Right cardiac atrium (tissue), 5 donors: ENCODE measurements around the gene USH2A. TPM values are rescaled to one million over a fixed set of nuclear protein-coding genes. Genes with fewer than 3 reads are reported as not detected.

Experiments used
- ATAC-seq, 2 donors: fragments of 200-7000 bp; cut with Tn5 transposase; one replicate each; pipeline versions ENCODE4 v1.8.0 to v1.9.1; 2020; ENCODE audit warnings: moderate library complexity in 2 of 2, mild to moderate bottlenecking in 1 of 2
- DNase-seq, 3 donors: peaks; one replicate each; pipeline ENCODE4 v3.0.0-alpha.2; 2020
- H3K27ac ChIP-seq: one replicate; pipeline ENCODE4 v1.5.1; 2013; ENCODE audit warnings: mild to moderate bottlenecking, low read length, control low read depth, moderate library complexity
- H3K27me3 ChIP-seq: one replicate; pipeline ENCODE4 v1.6.1; 2013; ENCODE audit not compliant: control insufficient read depth, insufficient read depth
- H3K4me1 ChIP-seq: one replicate; pipeline ENCODE4 v1.6.1; 2013; ENCODE audit warnings: low read length; ENCODE audit not compliant: control insufficient read depth, insufficient read depth
- H3K4me3 ChIP-seq: one replicate; pipeline ENCODE4 v1.5.1; 2013; ENCODE audit warnings: low read length, control low read depth
- H3K9me3 ChIP-seq: one replicate; pipeline ENCODE4 v1.6.1; 2013; ENCODE audit warnings: low read length; ENCODE audit not compliant: control insufficient read depth
- WGBS: extraction: QIAGEN DNeasy Blood & Tissue Kit; methylation state at CpG from one replicate; pipeline ENCODE4 v1.1.7; 2013; 5-methylcytosine and 5-hydroxymethylcytosine counted together
- intact Hi-C, 4 donors: fragments of 100-400 bp; cut with DNase I; formaldehyde crosslinking; loops; one replicate each; pipeline versions ENCODE4 v1.11.0 to v1.14.0; 2022 to 2023
- polyA plus RNA-seq: library from polyadenylated mRNA; stranded (reverse); fragments of 200-250 nt; gene quantifications from one replicate; pipeline ENCODE4 v1.2.3, GENCODE V29; 2013
- total RNA-seq, 4 donors: library from RNA; stranded (reverse); fragmentation: NEBNext Ultra II Directional; extraction: Animal tissue kit (Norgen Biotek cat#: 25700); gene quantifications; one replicate each; pipeline ENCODE4 v1.2.1, GENCODE V29; 2021
- donor health status: healthy with polysubstance abuse.
- donor health status: DM: no; HTN: yes; CAD: no.
- donor health status: DM: no; HTN: no; CAD: no.
- donor health status: DM: no; HTN: yes; CAD: no; lungs with severe emphysema.
- donor health status: DM: yes; HTN: yes; CAD: no.

Gene USH2A
- total and polyA plus RNA-seq, 5 donors, result 0.29 to 4.8 (median 3.5) TPM

DNA sequence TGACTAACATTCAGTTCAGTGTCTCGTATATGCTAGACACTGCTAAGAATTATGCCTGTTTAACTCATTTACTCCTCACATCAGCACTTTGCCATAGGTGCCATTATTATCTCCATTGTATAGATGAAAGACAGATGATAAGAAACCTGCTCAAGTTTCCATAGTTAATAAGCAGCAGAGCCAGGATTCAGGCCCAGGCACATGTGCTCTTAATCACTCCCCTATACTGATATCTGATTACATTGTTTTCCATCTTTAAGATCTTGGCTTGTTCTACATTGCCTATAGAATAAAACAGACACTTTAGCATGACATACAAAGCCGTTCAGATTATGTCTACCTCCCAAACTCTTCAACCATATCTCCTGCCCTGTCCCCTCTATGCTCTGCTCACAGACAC, 30.5 kb upstream of the USH2A start:
- DNase-seq (no peak), ATAC-seq (no peak)
- Histone ChIP-seq H3K9me3 (no peaks in the 10 kb centered on the region), H3K4me3 (no peak overlapping the region), H3K27ac (no peak overlapping the region), H3K27me3 (no peaks in the 10 kb centered on the region), H3K4me1 (no peaks in the 10 kb centered on the region)
- intact Hi-C loops, result no loop called here
- WGBS, result 59% methylated on average over 2 of the region's 2 CpGs

DNA sequence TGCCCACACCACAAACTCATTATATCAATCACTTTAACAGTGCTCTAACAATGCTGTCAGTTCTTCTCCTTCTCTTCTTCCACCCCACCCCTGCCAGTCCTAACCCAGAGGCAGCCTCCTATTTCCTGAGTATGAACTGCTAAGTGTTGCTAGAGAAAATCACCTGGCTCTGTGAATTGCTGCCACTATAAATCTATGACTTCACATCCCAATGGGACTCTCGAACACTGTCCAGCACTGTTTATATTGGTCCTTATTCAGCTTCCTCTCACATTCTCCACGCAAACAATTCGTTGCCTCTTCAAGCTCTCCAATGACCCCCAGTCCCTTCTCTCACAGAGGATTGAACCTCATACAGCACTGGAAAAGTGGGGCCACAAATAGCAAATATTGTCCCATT, 27.0 kb upstream of the USH2A start:
- ATAC-seq, result no peak
- 41% methylated on average over 3 of the region's 3 CpGs for WGBS
- Histone ChIP-seq H3K27me3 (no peaks in the 10 kb centered on the region), H3K4me1 (no peaks in the 10 kb centered on the region), H3K9me3 (no peaks in the 10 kb centered on the region), H3K27ac (no peak overlapping the region), H3K4me3 (no peak overlapping the region)
- DNase-seq, result no peak
- intact Hi-C loops, result no loop called here

DNA sequence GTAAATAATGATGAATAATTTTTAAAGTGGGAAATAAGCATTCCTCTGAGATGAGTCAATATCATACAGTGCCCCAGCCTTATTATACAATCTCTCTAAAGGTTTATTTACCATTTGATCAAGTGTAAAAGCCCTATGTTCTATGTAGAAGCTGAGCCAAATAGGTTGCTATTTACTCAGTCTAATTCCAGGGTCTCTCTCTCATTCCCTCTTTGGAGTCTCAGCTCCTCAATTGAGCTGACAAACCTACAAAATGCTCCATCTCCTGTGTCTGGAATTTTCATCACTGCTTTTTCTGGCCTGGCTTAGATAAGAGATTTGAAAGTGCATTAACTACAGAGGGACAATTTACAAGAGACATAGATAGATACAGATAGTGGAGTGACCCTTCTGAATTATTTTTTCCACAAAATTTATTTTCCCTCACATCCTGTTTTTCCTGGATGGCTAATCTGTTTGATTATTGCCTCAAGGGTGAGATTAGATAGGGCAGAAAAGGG, 24.8 kb upstream of the USH2A start:
- H3K27ac ChIP-seq, result no peak overlapping the region
- ATAC-seq (no peak), DNase-seq (no peak)
- H3K4me1 ChIP-seq, result no peaks in the 10 kb centered on the region
- no peak overlapping the region for H3K4me3 ChIP-seq
- H3K27me3 ChIP-seq, result no peaks in the 10 kb centered on the region
- intact Hi-C loops, result no loop called here
- H3K9me3 ChIP-seq, result no peaks in the 10 kb centered on the region

DNA sequence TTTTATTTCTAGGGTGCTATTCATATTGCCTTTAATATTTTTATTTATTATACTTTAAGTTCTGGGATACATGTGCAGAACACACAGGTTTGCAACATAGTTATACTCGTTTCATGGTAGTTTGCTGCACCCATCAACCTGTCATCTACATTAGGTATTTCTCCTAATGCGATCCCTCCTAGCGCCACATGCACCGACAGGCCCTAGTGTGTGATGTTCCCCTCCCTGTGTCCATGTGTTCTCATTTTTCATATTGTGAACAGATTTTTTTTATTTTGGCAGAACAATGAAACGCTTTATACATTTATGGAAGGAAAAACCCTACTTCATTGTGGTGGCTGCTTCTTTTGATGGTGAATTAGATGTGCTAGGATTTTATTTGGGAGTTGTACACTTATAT, 14.4 kb upstream of the USH2A start:
- no peaks in the 10 kb centered on the region for H3K9me3 ChIP-seq
- 85% methylated on average over 5 of the region's 5 CpGs for WGBS
- no peak overlapping the region for H3K27ac ChIP-seq
- DNase-seq (no peak), ATAC-seq (no peak)
- no peak overlapping the region for H3K4me3 ChIP-seq
- intact Hi-C loops, result no loop called here
- no peaks in the 10 kb centered on the region for H3K4me1 ChIP-seq
- no peaks in the 10 kb centered on the region for H3K27me3 ChIP-seq

DNA sequence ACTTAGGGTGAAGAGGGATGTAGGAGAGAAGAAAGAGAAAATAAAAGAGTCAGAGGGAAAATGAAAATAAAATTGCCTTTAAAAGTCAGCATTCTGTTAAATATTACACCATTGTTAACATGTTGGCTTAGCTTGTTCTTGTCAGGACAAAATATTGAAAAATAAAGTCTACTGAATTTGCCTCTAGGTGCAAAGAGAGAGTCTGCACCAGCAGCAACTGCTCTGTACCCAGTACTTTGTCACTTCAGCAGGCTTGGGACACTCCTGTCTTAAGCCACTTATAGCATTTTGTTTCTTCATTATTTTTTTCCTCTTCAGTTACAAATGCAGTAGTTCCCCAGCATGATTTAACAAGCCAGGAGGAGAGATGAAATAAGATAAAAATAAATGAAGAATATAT, 11.0 kb upstream of the USH2A start:
- ATAC-seq (no peak), DNase-seq (no peak)
- Histone ChIP-seq H3K27ac (no peak overlapping the region), H3K4me1 (no peaks in the 10 kb centered on the region), H3K27me3 (no peaks in the 10 kb centered on the region), H3K4me3 (no peak overlapping the region), H3K9me3 (no peaks in the 10 kb centered on the region)
- intact Hi-C loops, result no loop called here

DNA sequence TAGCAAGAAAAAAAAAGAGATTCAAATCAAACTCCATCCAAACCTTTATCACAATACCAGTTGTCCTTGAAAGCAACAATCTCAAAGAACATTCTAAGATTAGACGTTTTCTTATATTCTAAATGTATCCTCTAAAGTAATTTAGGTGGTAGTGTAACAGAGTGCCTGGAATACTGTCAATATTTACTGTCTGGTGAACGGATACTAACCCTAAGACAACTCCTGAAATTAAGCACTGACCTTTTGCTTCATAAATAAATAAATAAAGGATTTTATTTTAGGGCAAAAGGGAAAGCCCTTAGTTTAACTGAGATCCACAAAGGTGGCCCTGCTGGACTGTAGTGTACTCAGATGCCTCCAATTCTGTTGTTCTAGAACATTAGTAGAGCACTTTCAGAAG, 9.9 kb upstream of the USH2A start:
- 76% methylated on average over 2 of the region's 2 CpGs for WGBS
- Histone ChIP-seq H3K4me1 (no peaks in the 10 kb centered on the region), H3K9me3 (no peaks in the 10 kb centered on the region), H3K27ac (no peak overlapping the region), H3K27me3 (no peaks in the 10 kb centered on the region), H3K4me3 (no peak overlapping the region)
- intact Hi-C loops, result no loop called here
- no peak for ATAC-seq
- DNase-seq, result no peak

DNA sequence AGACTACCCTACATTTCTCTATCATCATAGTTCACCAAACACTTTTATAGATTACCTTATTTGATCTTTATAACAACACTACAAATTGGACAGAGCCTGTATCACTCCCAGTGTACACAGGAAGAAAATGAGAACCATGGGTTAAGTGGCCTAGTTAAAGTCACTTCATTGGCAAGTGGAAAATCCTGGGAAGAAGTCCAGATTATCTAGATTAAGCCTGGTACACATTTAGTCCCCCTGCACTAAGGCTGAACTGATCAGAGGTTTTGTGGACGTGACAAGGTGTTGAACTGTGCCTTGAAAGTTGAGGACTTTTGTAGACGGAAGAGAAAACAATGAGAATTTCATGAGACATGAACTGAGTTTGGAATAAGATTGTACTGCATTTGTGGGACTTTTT, 7.5 kb upstream of the USH2A start:
- Histone ChIP-seq H3K27me3 (no peaks in the 10 kb centered on the region), H3K9me3 (no peaks in the 10 kb centered on the region), H3K4me3 (no peak overlapping the region), H3K27ac (no peak overlapping the region), H3K4me1 (no peaks in the 10 kb centered on the region)
- no peak for ATAC-seq
- 50% methylated on average over 2 of the region's 2 CpGs for WGBS
- intact Hi-C loops, result no loop called here
- no peak for DNase-seq

DNA sequence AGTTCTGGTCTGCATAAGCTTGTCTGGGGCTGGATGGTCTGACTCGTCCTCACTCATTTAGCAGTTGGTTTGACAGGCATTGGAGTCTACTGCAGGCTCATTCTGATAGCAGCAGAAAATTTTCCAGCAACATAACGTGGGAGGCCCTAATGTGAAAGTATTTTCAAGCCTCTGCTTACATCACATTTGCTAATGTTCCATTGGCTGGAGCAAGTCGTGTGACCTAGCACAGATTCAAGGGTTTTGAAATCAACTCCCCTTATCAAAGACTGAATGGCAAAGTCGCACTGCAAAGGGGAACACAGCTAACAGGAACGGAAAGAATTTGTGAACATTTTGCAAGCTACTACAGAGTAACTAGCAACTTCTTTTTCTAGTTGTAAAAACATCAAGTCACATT, 2.3 kb upstream of the USH2A start:
- 39% methylated on average over 5 of the region's 5 CpGs for WGBS
- DNase-seq (no peak), ATAC-seq (peak; percentile 83 to 85)
- Histone ChIP-seq H3K9me3 (no peaks in the 10 kb centered on the region), H3K27ac (no peak overlapping the region), H3K4me3 (no peak overlapping the region), H3K4me1 (no peaks in the 10 kb centered on the region), H3K27me3 (no peaks in the 10 kb centered on the region)
- intact Hi-C loops, result no loop called here

DNA sequence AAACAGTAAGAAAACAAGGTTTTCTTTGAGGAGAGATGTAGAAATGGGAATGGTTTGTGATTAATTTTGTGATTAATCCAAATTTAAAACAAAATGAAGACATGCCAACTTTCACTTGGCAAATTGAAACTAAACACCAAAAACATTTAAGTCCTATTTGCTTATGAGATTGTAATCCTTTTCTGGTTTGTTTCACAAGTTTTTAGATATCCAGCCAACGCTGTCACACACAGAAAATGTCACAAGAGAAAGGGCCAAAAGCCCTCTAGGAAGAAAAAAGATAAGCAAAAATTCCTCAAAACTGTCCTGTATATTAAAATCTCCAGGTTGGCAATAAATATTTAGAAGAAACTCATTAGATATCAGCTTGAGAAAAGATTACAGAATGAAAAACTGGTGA, 2.5 kb downstream of the USH2A start:
- no peak overlapping the region for H3K4me3 ChIP-seq
- H3K4me1 ChIP-seq, result no peaks in the 10 kb centered on the region
- H3K9me3 ChIP-seq, result no peaks in the 10 kb centered on the region
- 35% methylated on average over 1 of the region's 1 CpG for WGBS
- H3K27me3 ChIP-seq, result no peaks in the 10 kb centered on the region
- intact Hi-C loops, result no loop called here
- H3K27ac ChIP-seq, result no peak overlapping the region
- no peak for DNase-seq
- no peak for ATAC-seq

DNA sequence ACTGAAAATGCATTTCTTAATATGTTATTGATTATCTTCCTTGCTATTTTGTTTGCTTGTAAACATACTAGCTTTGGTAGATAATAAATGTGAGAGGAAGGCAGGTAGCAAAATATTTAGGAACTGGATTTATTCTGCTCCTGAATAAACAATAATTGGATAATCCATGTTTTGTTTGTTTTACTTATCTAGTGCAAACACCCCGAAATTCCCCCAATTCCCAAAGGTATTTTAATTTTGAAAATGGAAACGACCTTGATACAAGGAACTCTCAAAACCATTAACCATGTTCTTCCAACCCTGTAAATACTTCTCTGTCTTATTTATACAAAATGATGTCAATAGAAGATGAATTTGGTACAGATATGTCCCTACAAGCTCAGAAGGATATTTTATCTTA, 3.0 kb downstream of the USH2A start:
- WGBS, result 36% methylated on average over 2 of the region's 2 CpGs
- H3K27me3 ChIP-seq, result no peaks in the 10 kb centered on the region
- no peak overlapping the region for H3K4me3 ChIP-seq
- no peaks in the 10 kb centered on the region for H3K9me3 ChIP-seq
- no peak overlapping the region for H3K27ac ChIP-seq
- ATAC-seq (no peak), DNase-seq (no peak)
- intact Hi-C loops, result no loop called here
- H3K4me1 ChIP-seq, result no peaks in the 10 kb centered on the region

DNA sequence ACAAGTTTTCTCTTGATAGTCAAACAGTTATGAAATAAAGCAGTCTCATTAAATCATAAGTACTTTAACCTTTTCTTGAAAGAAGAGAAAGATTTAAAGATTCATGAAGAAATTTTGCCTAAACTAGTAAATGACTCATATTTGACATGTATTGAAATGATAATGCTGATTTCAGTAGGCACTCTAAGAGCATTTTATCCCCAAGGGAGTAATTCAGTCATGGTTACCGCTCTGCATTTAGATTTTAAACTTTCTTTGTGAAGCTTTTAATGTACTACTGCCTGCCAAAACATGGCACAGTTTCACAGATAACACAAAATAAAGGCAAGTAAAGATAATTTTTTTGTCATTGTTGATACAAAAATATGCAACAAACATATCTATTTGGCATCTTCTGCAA, 6.8 kb downstream of the USH2A start:
- no peaks in the 10 kb centered on the region for H3K4me1 ChIP-seq
- ATAC-seq, result no peak
- intact Hi-C loops, result no loop called here

DNA sequence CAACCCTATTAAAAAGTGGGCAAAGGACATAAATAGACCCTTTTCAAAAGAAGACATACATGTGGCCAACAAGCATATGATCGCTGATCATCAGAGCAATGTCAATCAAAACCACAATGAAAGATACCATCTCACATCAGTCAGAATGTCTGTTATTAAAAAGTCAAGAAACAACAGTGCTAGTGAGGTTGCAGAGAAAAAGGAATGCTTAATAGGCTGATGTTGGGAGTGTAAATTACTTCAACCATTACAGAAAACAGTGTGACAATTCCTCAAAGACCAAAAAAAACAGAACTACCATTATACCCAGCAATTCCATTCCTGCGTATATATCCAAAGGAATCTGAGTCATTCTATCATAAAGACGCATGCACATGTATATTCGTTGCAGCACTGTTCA, 13.2 kb downstream of the USH2A start:
- H3K4me3 ChIP-seq, result no peak overlapping the region
- no peaks in the 10 kb centered on the region for H3K27me3 ChIP-seq
- DNase-seq (no peak), ATAC-seq (no peak)
- H3K9me3 ChIP-seq, result no peaks in the 10 kb centered on the region
- no peaks in the 10 kb centered on the region for H3K4me1 ChIP-seq
- intact Hi-C loops, result no loop called here
- WGBS, result 89% methylated on average over 4 of the region's 4 CpGs
- H3K27ac ChIP-seq, result no peak overlapping the region

More for the DNA sequence above, 6.8 kb downstream of the USH2A start:
- DNase-seq, result no peak
- 61% methylated on average over 1 of the region's 1 CpG for WGBS
- Histone ChIP-seq H3K27me3 (no peaks in the 10 kb centered on the region), H3K4me3 (no peak overlapping the region), H3K9me3 (no peaks in the 10 kb centered on the region), H3K27ac (no peak overlapping the region)
